Mesenchymal stem cell (in vitro differentiated cells and primary cell): Measurements from ENCODE around the gene LSR.

Experiments
- DNase-seq: peaks from one replicate; pipeline ENCODE4 v3.0.0-alpha.2; 2013
- H2AFZ ChIP-seq: one replicate; pipeline ENCODE4 v1.6.1; 2013; ENCODE audit warnings: low read depth, mild to moderate bottlenecking, control low read depth, inconsistent platforms, low read length, moderate library complexity
- H2AK5ac ChIP-seq: 2 replicates; pipeline ENCODE4 v1.6.1; 2013; ENCODE audit warnings: low read length, moderate library complexity, mild to moderate bottlenecking, inconsistent platforms; ENCODE audit not compliant: severe bottlenecking
- H2BK120ac ChIP-seq: one replicate; pipeline ENCODE4 v1.6.1; 2013; ENCODE audit warnings: low read depth, mild to moderate bottlenecking, inconsistent platforms, low read length, moderate library complexity
- H2BK12ac ChIP-seq, 2 experiments: one replicate each; pipeline ENCODE4 v1.6.1; 2013; ENCODE audit warnings: inconsistent platforms in 2 of 2, low read length in 2 of 2, mild to moderate bottlenecking in 2 of 2, moderate library complexity in 2 of 2, control low read depth in 1 of 2
- H2BK15ac ChIP-seq: one replicate; pipeline ENCODE4 v1.6.1; 2013; ENCODE audit warnings: mild to moderate bottlenecking, low read depth, inconsistent platforms; ENCODE audit not compliant: poor library complexity, severe bottlenecking
- H2BK5ac ChIP-seq: 2 replicates; pipeline ENCODE4 v1.6.1; 2013; ENCODE audit warnings: low read depth, mild to moderate bottlenecking, low read length, control low read depth, inconsistent platforms; ENCODE audit not compliant: poor library complexity, severe bottlenecking
- H3K14ac ChIP-seq, 2 experiments: one replicate each; pipeline ENCODE4 v1.6.1; 2013; ENCODE audit warnings: inconsistent platforms in 2 of 2, low read length in 2 of 2, control low read depth in 1 of 2, mild to moderate bottlenecking in 1 of 2, moderate library complexity in 1 of 2
- H3K18ac ChIP-seq, 2 experiments: one replicate each; pipeline ENCODE4 v1.6.1; 2013; ENCODE audit warnings: inconsistent platforms in 2 of 2, low read length in 2 of 2, control low read depth in 1 of 2, low read depth in 1 of 2, mild to moderate bottlenecking in 1 of 2
- H3K23ac ChIP-seq, 2 experiments: one replicate each; pipeline ENCODE4 v1.6.1; 2013; ENCODE audit warnings: inconsistent platforms in 2 of 2, low read length in 2 of 2, mild to moderate bottlenecking in 2 of 2, moderate library complexity in 2 of 2, control low read depth in 1 of 2
- H3K27ac ChIP-seq: 2 replicates; pipeline ENCODE4 v1.5.1; 2013; ENCODE audit warnings: mild to moderate bottlenecking, moderate library complexity, low read length, control low read depth, inconsistent platforms; ENCODE audit not compliant: poor library complexity, severe bottlenecking
- H3K27me3 ChIP-seq, 2 experiments: 2 replicates each; pipeline versions ENCODE4 v1.6.1 to v1.7.0; 2013; ENCODE audit warnings: low read length in 2 of 2, mild to moderate bottlenecking in 2 of 2, moderate library complexity in 2 of 2, control low read depth in 1 of 2, inconsistent platforms in 1 of 2; ENCODE audit not compliant: control insufficient read depth in 1 of 2, insufficient read depth in 1 of 2
- H3K36me3 ChIP-seq, 2 experiments: 2 replicates each; pipeline versions ENCODE4 v1.6.1 to v1.7.0; 2013; ENCODE audit warnings: low read length in 2 of 2, control low read depth in 1 of 2, inconsistent platforms in 1 of 2, low read depth in 1 of 2, mild to moderate bottlenecking in 1 of 2; ENCODE audit not compliant: insufficient read depth in 2 of 2, control insufficient read depth in 1 of 2
- H3K4ac ChIP-seq, 2 experiments: one replicate each; pipeline ENCODE4 v1.6.1; 2013; ENCODE audit warnings: inconsistent platforms in 2 of 2, low read length in 2 of 2, mild to moderate bottlenecking in 2 of 2, moderate library complexity in 2 of 2, control low read depth in 1 of 2, low read depth in 1 of 2
- H3K4me1 ChIP-seq: 2 replicates; pipeline ENCODE4 v1.6.1; 2013; ENCODE audit warnings: low read depth, low read length, control low read depth; ENCODE audit not compliant: control insufficient read depth, insufficient read depth
- H3K4me2 ChIP-seq: 2 replicates; pipeline ENCODE4 v1.6.1; 2013; ENCODE audit warnings: low read length, mild to moderate bottlenecking, inconsistent platforms; ENCODE audit not compliant: poor library complexity, severe bottlenecking
- H3K4me3 ChIP-seq, 2 experiments: 2 replicates each; pipeline versions ENCODE4 v1.5.1 to v1.7.0; 2013; ENCODE audit warnings: low read length in 2 of 2, mild to moderate bottlenecking in 2 of 2, control low read depth in 1 of 2, low read depth in 1 of 2; ENCODE audit not compliant: insufficient read depth in 1 of 2
- H3K79me1 ChIP-seq: replicated peaks from 2 replicates; pipeline ENCODE4 v1.6.1; 2013; ENCODE audit warnings: mild to moderate bottlenecking, control low read depth, low read length, inconsistent platforms; ENCODE audit not compliant: poor library complexity, severe bottlenecking
- H3K9ac ChIP-seq: 2 replicates; pipeline ENCODE4 v1.7.0; 2013; ENCODE audit warnings: mild to moderate bottlenecking, low read length, moderate library complexity
- H3K9me3 ChIP-seq: 2 replicates; pipeline ENCODE4 v1.7.0; 2013; ENCODE audit warnings: mild to moderate bottlenecking, low read length; ENCODE audit not compliant: control insufficient read depth
- H4K8ac ChIP-seq: one replicate; pipeline ENCODE4 v1.6.1; 2013; ENCODE audit warnings: inconsistent platforms, mild to moderate bottlenecking, low read length, moderate library complexity
- H4K91ac ChIP-seq: one replicate; pipeline ENCODE4 v1.6.1; 2013; ENCODE audit warnings: mild to moderate bottlenecking, low read length, inconsistent platforms
- WGBS: methylation state at CpG from one replicate; pipeline ENCODE4 v1.1.7; 2013; ENCODE audit warnings: mixed read lengths; 5-methylcytosine and 5-hydroxymethylcytosine counted together

Gene LSR

GRCh38 chr19:35216833-35217648, 31.8 kb upstream of the LSR start:
- Histone ChIP-seq H3K9me3 (peaks cover 16% of the 10 kb centered on the region), H4K91ac (no peak overlapping the region), H2BK15ac (no peak overlapping the region), H3K9ac (no peak overlapping the region), H3K27me3 (no peaks in the 10 kb centered on the region), H3K18ac (no peak overlapping the region), H3K4ac (no peak overlapping the region), H3K14ac (no peak overlapping the region), H3K27ac (no peak overlapping the region), H2BK12ac (no peak overlapping the region), H3K36me3 (no peaks in the 10 kb centered on the region), H2AFZ (no peak overlapping the region), H3K4me2 (no peak overlapping the region), H2AK5ac (no peak overlapping the region), H4K8ac (no peak overlapping the region), H2BK120ac (no peak overlapping the region), H2BK5ac (no peak overlapping the region), H3K4me3 (no peak overlapping the region), H3K23ac (no peak overlapping the region), H3K79me1 (no peaks in the 10 kb centered on the region), H3K4me1 (peaks cover 9% of the 10 kb centered on the region)
- no peak for DNase-seq
- WGBS: 73% methylated on average over 3 of the region's 3 CpGs

GRCh38 chr19:35217649-35217990, 31.2 kb upstream of the LSR start:
- Histone ChIP-seq H3K36me3 (no peaks in the 10 kb centered on the region), H3K4me2 (no peak overlapping the region), H2AK5ac (no peak overlapping the region), H3K79me1 (no peaks in the 10 kb centered on the region), H3K4me3 (no peak overlapping the region), H2BK12ac (no peak overlapping the region), H2BK120ac (no peak overlapping the region), H3K14ac (no peak overlapping the region), H3K9me3 (peaks cover 18% of the 10 kb centered on the region), H3K27me3 (no peaks in the 10 kb centered on the region), H3K4me1 (peaks cover 9% of the 10 kb centered on the region), H4K8ac (no peak overlapping the region), H2BK15ac (no peak overlapping the region), H2BK5ac (no peak overlapping the region), H3K18ac (no peak overlapping the region), H3K27ac (no peak overlapping the region), H3K4ac (no peak overlapping the region), H3K9ac (no peak overlapping the region), H3K23ac (no peak overlapping the region), H2AFZ (no peak overlapping the region), H4K91ac (no peak overlapping the region)
- DNase-seq: no peak

GRCh38 chr19:35219008-35219407, 29.8 kb upstream of the LSR start:
- no peak overlapping the region for H3K14ac ChIP-seq
- H2BK5ac ChIP-seq: no peak overlapping the region
- H3K9me3 ChIP-seq: peaks cover 27% of the 10 kb centered on the region
- no peak overlapping the region for H3K4me2 ChIP-seq
- H3K18ac ChIP-seq: no peak overlapping the region
- H3K4ac ChIP-seq: no peak overlapping the region
- H3K27ac ChIP-seq: no peak overlapping the region
- no peak overlapping the region for H2AFZ ChIP-seq
- no peak overlapping the region for H3K23ac ChIP-seq
- H3K4me1 ChIP-seq: peaks cover 4% of the 10 kb centered on the region
- peaks cover 0 to 3% of the 10 kb centered on the region in 2 experiments for H3K27me3 ChIP-seq
- no peak overlapping the region for H2AK5ac ChIP-seq
- H4K8ac ChIP-seq: no peak overlapping the region
- no peak overlapping the region for H4K91ac ChIP-seq
- no peak overlapping the region for H2BK120ac ChIP-seq
- H3K79me1 ChIP-seq: no peaks in the 10 kb centered on the region
- no peak overlapping the region for H2BK15ac ChIP-seq
- no peak for DNase-seq
- no peaks in the 10 kb centered on the region for H3K36me3 ChIP-seq
- H3K4me3 ChIP-seq: no peak overlapping the region
- no peak overlapping the region for H3K9ac ChIP-seq
- no CpG with 5 or more reads among the region's 1 CpG for WGBS
- no peak overlapping the region for H2BK12ac ChIP-seq

GRCh38 chr19:35220315-35220921, 28.4 kb upstream of the LSR start:
- 41% methylated on average over 3 of the region's 3 CpGs for WGBS
- peaks cover 4 to 10% of the 10 kb centered on the region in 2 experiments for H3K27me3 ChIP-seq
- H3K18ac ChIP-seq: no peak overlapping the region
- no peak overlapping the region for H3K4ac ChIP-seq
- H2AFZ ChIP-seq: no peak overlapping the region
- H3K23ac ChIP-seq: no peak overlapping the region
- no peak overlapping the region for H4K8ac ChIP-seq
- no peak overlapping the region for H3K14ac ChIP-seq
- no peak overlapping the region for H2BK15ac ChIP-seq
- peaks cover 27% of the 10 kb centered on the region for H3K9me3 ChIP-seq
- no peaks in the 10 kb centered on the region for H3K4me1 ChIP-seq
- no peak overlapping the region for H2BK5ac ChIP-seq
- H3K9ac ChIP-seq: no peak overlapping the region
- no peak overlapping the region for H4K91ac ChIP-seq
- no peaks in the 10 kb centered on the region for H3K36me3 ChIP-seq
- no peaks in the 10 kb centered on the region for H3K79me1 ChIP-seq
- H3K4me2 ChIP-seq: no peak overlapping the region
- H2BK12ac ChIP-seq: no peak overlapping the region
- no peak overlapping the region for H3K4me3 ChIP-seq
- H3K27ac ChIP-seq: no peak overlapping the region
- H2AK5ac ChIP-seq: no peak overlapping the region
- DNase-seq: no peak
- no peak overlapping the region for H2BK120ac ChIP-seq
